RWPE1 (cell line): ENCODE measurements around the gene PRKCQ.

Source experiments
- CTCF ChIA-PET: fragments of 350-600 bp; sonication (Branson Sonifier 250); formaldehyde crosslinking; extraction: SDS; loops from one replicate; lab custom pipeline; 2021; lab: Yijun Ruan, JAX
- POLR2A ChIA-PET: fragments of 400-600 bp; formaldehyde crosslinking; extraction: SDS; loops from one replicate; lab custom pipeline; 2020; ENCODE audit warnings: antibody characterized with exemption; ENCODE audit not compliant: low non-redundant PET; lab: Yijun Ruan, JAX
- DNase-seq: peaks from one replicate; pipeline ENCODE4 v3.0.0; 2012; ENCODE audit warnings: low spot score
- H3K27ac ChIP-seq: fragments of 450-650 bp; 2 replicates; pipeline ENCODE4 v1.5.1; 2017
- CTCF ChIP-seq: fragments of 450-650 bp; conservative IDR thresholded peaks from 2 replicates; pipeline ENCODE4 v1.5.1; 2017; ENCODE audit warnings: low read depth, mild to moderate bottlenecking

The PRKCQ gene

GRCh38 chr10:6501931-6502330 is 78.1 kb downstream of the PRKCQ start:
- peak; percentile 81 for DNase-seq

GRCh38 chr10:6499974-6500373 is 80.1 kb downstream of the PRKCQ start:
- H3K27ac ChIP-seq = no peak overlapping the region
- TF ChIP-seq CTCF = no peak
- POLR2A ChIA-PET = no interaction called here
- CTCF ChIA-PET = no interaction called here
- DNase-seq = no peak

More at GRCh38 chr10:6501931-6502330, 78.1 kb downstream of the PRKCQ start:
- ChIA-PET CTCF (no interaction called here), POLR2A (no interaction called here)
- H3K27ac ChIP-seq = peak overlapping the region; percentile 54; the same call in 1 of the 2 replicates
- no peak for TF ChIP-seq CTCF

- DNase-seq = no peak
- no peak for TF ChIP-seq CTCF
- POLR2A ChIA-PET = no interaction called here
- H3K27ac ChIP-seq = no peak overlapping the region
- CTCF ChIA-PET = no interaction called here
Observed at GRCh38 chr10:6498771-6499170, 81.3 kb downstream of the PRKCQ start.

GRCh38 chr10:6497620-6498019 is 82.5 kb downstream of the PRKCQ start:
- no peak for DNase-seq
- POLR2A ChIA-PET = no interaction called here
- no peak overlapping the region for H3K27ac ChIP-seq
- TF ChIP-seq CTCF = no peak
- CTCF ChIA-PET = no interaction called here

- CTCF ChIA-PET = interaction anchor here (0.5 kb wide), 1 partner anchor 180 kb away, joined by 4 read pairs; no protein-coding TSS in a partner anchor
Observed at GRCh38 chr10:6494936-6495592, 85.0 kb downstream of the PRKCQ start.

GRCh38 chr10:6494442-6494819 is 85.6 kb downstream of the PRKCQ start:
- POLR2A ChIA-PET = no interaction called here
- no peak overlapping the region for H3K27ac ChIP-seq
- no peak for DNase-seq
- TF ChIP-seq CTCF = no peak
- CTCF ChIA-PET = no interaction called here

More at GRCh38 chr10:6494936-6495592, 85.0 kb downstream of the PRKCQ start:
- no peak for DNase-seq
- POLR2A ChIA-PET = no interaction called here
- TF ChIP-seq CTCF = no peak
- no peak overlapping the region for H3K27ac ChIP-seq
